Hepatocyte (in vitro differentiated cells): ENCODE data around the gene IL15. TPM values are rescaled to one million over a fixed set of nuclear protein-coding genes. Genes with fewer than 3 reads are reported as not detected.

Source experiments
- DNase-seq: peaks from one replicate; pipeline ENCODE4 v3.0.0-alpha.2; 2016; ENCODE audit warnings: low spot score
- H2AFZ ChIP-seq: fragments of 200-600 bp; sonication (generic); 2 replicates; pipeline ENCODE4 v1.6.0; 2016; ENCODE audit warnings: antibody characterized with exemption, mild to moderate bottlenecking
- H3K27ac ChIP-seq: fragments of 200-600 bp; sonication (generic); 2 replicates; pipeline ENCODE4 v1.5.1; 2016; ENCODE audit warnings: mild to moderate bottlenecking
- H3K27me3 ChIP-seq: fragments of 200-600 bp; sonication (generic); 2 replicates; pipeline ENCODE4 v1.6.1; 2016
- H3K36me3 ChIP-seq: fragments of 200-600 bp; sonication (generic); replicated peaks from 2 replicates; pipeline ENCODE4 v1.5.1; 2016; ENCODE audit warnings: low read depth; ENCODE audit not compliant: insufficient read depth
- H3K4me1 ChIP-seq: fragments of 200-600 bp; sonication (generic); 2 replicates; pipeline ENCODE4 v1.5.1; 2016; ENCODE audit warnings: mild to moderate bottlenecking, moderate library complexity; ENCODE audit not compliant: insufficient read depth
- H3K4me2 ChIP-seq: fragments of 200-600 bp; sonication (generic); 2 replicates; pipeline ENCODE4 v1.6.0; 2016
- H3K4me3 ChIP-seq: fragments of 200-600 bp; sonication (generic); 2 replicates; pipeline ENCODE4 v1.5.1; 2016; ENCODE audit warnings: mild to moderate bottlenecking
- H3K79me2 ChIP-seq: fragments of 200-600 bp; sonication (generic); 2 replicates; pipeline ENCODE4 v1.6.0; 2017; ENCODE audit warnings: mild to moderate bottlenecking
- H3K9me2 ChIP-seq: fragments of 200-600 bp; sonication (generic); replicated peaks from 2 replicates; pipeline ENCODE4 v1.6.0; 2017; ENCODE audit warnings: mild to moderate bottlenecking; ENCODE audit not compliant: insufficient read depth
- H3K9me3 ChIP-seq: fragments of 200-600 bp; sonication (generic); 2 replicates; pipeline ENCODE4 v1.5.1; 2016; ENCODE audit warnings: low read depth, mild to moderate bottlenecking
- H4K20me1 ChIP-seq: fragments of 200-600 bp; sonication (generic); 2 replicates; pipeline ENCODE4 v1.6.0; 2016; ENCODE audit warnings: mild to moderate bottlenecking; ENCODE audit not compliant: insufficient read depth, poor library complexity, severe bottlenecking
- EZH2 ChIP-seq: fragments of 200-600 bp; sonication (generic); IDR thresholded peaks from 2 replicates; pipeline ENCODE4 v1.6.1; 2016; ENCODE audit warnings: antibody characterized with exemption, mild to moderate bottlenecking, borderline replicate concordance
- EZH2phosphoT487 ChIP-seq: fragments of 200-600 bp; sonication (generic); IDR thresholded peaks from one replicate; pipeline ENCODE4 v1.6.1; 2018; ENCODE audit warnings: antibody characterized with exemption, mild to moderate bottlenecking, low read depth, moderate library complexity; ENCODE audit not compliant: unreplicated experiment, severe bottlenecking
- WGBS: methylation state at CpG from one replicate; pipeline ENCODE4 v1.1.6; 2016; ENCODE audit warnings: low lambda C conversion rate; ENCODE audit errors: missing lambda C conversion rate; 5-methylcytosine and 5-hydroxymethylcytosine counted together
- polyA plus RNA-seq: library from polyadenylated mRNA; unstranded; fragments of >200 nt; fragmentation: Nextera tagmentation; extraction: Ambion mirVana; gene quantifications from 2 replicates; pipeline ENCODE4 v1.2.1, GENCODE V29; 2016
- total RNA-seq: library from RNA; depleted of rRNA; stranded (reverse); fragments of >200 nt; gene quantifications from 2 replicates; pipeline ENCODE4 v1.2.3, GENCODE V29; 2014
- TF ChIP-seq, protein P1 (sequence below): fragments of 200-600 bp; sonication (generic); IDR thresholded peaks from 2 replicates; pipeline ENCODE4 v1.5.1; 2016; ENCODE audit warnings: antibody characterized with exemption, mild to moderate bottlenecking; ENCODE audit not compliant: poor library complexity

Gene IL15
- total and polyA plus RNA-seq, 2 experiments from 2014 or later, result 0.83 to 5.0 TPM

DNA sequence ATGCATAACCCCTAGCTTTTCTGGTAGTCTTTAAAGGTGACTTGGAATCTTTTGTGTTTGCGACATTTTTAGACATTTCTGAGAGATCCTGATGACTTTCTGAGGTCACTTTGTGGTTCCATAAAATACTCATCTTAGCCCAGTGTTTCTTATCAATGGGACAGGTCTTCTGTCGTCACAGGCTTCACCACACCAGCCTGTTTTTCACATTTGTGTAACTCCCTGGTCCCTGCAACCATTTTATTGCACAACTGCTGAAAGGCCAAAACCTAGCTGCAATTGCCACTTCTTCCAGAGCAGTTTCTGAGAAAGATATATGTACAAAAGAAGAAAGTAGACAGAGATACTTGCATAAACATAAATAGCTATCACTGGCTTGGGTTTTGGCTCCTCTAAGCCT lies 120.9 kb downstream of the IL15 start:
- DNase-seq, result no peak
- H3K9me3 ChIP-seq, result no peaks in the 10 kb centered on the region
- TF ChIP-seq EZH2, result no peak
- no peak for TF ChIP-seq EZH2phosphoT487
- TF ChIP-seq, protein P1, sequence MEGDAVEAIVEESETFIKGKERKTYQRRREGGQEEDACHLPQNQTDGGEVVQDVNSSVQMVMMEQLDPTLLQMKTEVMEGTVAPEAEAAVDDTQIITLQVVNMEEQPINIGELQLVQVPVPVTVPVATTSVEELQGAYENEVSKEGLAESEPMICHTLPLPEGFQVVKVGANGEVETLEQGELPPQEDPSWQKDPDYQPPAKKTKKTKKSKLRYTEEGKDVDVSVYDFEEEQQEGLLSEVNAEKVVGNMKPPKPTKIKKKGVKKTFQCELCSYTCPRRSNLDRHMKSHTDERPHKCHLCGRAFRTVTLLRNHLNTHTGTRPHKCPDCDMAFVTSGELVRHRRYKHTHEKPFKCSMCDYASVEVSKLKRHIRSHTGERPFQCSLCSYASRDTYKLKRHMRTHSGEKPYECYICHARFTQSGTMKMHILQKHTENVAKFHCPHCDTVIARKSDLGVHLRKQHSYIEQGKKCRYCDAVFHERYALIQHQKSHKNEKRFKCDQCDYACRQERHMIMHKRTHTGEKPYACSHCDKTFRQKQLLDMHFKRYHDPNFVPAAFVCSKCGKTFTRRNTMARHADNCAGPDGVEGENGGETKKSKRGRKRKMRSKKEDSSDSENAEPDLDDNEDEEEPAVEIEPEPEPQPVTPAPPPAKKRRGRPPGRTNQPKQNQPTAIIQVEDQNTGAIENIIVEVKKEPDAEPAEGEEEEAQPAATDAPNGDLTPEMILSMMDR, result no peak
- H2AFZ ChIP-seq, result no peak overlapping the region
- H3K27ac ChIP-seq, result no peak overlapping the region
- no peaks in the 10 kb centered on the region for H3K9me2 ChIP-seq
- no peaks in the 10 kb centered on the region for H3K36me3 ChIP-seq
- no peaks in the 10 kb centered on the region for H3K4me1 ChIP-seq
- no peaks in the 10 kb centered on the region for H4K20me1 ChIP-seq
- H3K79me2 ChIP-seq, result no peaks in the 10 kb centered on the region
- no peaks in the 10 kb centered on the region for H3K27me3 ChIP-seq
- 67% methylated on average over 2 of the region's 2 CpGs for WGBS
- no peak overlapping the region for H3K4me2 ChIP-seq
- H3K4me3 ChIP-seq, result no peak overlapping the region

DNA sequence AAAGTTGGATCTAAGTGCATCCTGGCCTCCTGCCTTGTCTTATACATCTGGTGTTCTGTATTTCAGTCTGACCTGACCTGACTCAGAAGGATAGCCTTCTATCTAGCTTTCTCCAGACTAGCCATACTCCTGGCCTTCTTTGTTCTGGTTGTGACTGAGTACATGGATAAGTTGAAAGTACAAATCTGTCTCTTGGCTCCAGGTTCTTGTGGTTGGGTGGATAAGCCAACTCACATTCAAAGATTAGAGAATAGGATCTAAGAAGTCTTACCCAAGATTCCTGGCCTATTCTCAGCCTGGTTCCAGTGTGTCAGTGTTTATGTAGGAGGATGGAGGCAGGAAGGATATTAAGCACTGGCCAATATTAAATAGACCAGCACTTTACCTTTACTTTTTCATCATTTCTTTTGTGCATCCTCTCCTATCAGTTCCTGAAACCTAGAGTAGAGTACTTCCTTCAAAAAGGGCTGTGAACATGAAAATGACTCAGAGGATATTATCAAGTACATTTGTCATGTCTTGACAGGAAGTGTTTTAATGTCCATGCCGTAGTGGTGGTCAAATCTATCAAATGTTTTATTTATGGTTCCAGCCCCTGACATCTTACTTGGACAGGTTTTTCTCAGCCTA lies 123.5 kb downstream of the IL15 start:
- H3K9me2 ChIP-seq, result no peaks in the 10 kb centered on the region
- no peaks in the 10 kb centered on the region for H3K4me1 ChIP-seq
- H3K27me3 ChIP-seq, result no peaks in the 10 kb centered on the region
- H3K4me2 ChIP-seq, result no peak overlapping the region
- 58% methylated on average over 1 of the region's 1 CpG for WGBS
- no peaks in the 10 kb centered on the region for H3K79me2 ChIP-seq
- DNase-seq, result no peak
- H3K4me3 ChIP-seq, result no peak overlapping the region
- H2AFZ ChIP-seq, result no peak overlapping the region
- H3K27ac ChIP-seq, result no peak overlapping the region
- no peak for TF ChIP-seq EZH2
- TF ChIP-seq, protein P1, result no peak
- TF ChIP-seq EZH2phosphoT487, result no peak
- H3K9me3 ChIP-seq, result no peaks in the 10 kb centered on the region
- no peaks in the 10 kb centered on the region for H4K20me1 ChIP-seq
- no peaks in the 10 kb centered on the region for H3K36me3 ChIP-seq

DNA sequence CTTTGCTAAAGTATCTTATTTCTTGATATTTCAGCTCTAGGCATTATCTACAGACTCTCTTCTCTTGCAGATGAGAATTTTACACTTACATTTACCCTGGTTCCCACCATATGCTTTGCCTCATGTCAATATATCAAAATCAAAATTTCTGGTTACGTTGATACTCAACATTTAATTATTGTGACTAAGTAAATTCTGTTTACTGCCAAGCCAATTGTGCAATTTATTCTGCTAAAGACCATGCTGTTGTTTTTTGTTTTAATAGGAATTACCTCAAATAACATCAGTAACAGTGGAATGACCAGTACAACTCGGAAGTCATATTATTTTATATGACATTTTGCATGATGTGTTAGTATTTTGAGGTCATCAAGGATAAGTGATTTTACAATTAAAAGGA lies 125.5 kb downstream of the IL15 start:
- Histone ChIP-seq H3K36me3 (no peaks in the 10 kb centered on the region), H3K27ac (no peak overlapping the region), H3K4me1 (no peaks in the 10 kb centered on the region), H3K4me3 (no peak overlapping the region), H2AFZ (no peak overlapping the region), H3K27me3 (no peaks in the 10 kb centered on the region), H3K9me3 (no peaks in the 10 kb centered on the region), H3K9me2 (no peaks in the 10 kb centered on the region), H3K79me2 (no peaks in the 10 kb centered on the region), H4K20me1 (no peaks in the 10 kb centered on the region), H3K4me2 (no peak overlapping the region)
- TF ChIP-seq, protein P1, result no peak
- no peak for TF ChIP-seq EZH2
- TF ChIP-seq EZH2phosphoT487, result no peak
- DNase-seq, result no peak
- 77% methylated on average over 2 of the region's 2 CpGs for WGBS

DNA sequence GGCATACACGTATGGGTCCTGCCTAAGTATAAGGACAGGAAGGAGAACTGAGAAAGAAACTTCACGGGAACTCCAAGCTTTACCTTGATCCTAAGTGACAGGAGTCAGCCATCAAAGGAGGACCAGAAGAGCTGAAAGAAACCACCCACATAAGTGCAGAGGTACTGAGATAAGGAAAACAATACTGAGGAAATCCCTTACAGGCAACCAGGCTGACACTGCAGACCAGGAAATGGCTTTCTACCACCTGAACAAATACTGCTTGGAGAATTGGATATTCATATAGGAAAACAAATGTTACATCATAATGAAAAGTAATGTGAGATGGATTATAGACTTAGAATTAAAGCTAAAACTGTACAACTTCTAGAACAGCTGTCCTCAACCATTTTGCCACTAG lies 127.0 kb downstream of the IL15 start:
- WGBS, result 49% methylated on average over 2 of the region's 2 CpGs
- Histone ChIP-seq H3K4me2 (no peak overlapping the region), H3K4me3 (no peak overlapping the region), H3K27ac (no peak overlapping the region), H3K36me3 (no peaks in the 10 kb centered on the region), H4K20me1 (no peaks in the 10 kb centered on the region), H3K9me3 (no peaks in the 10 kb centered on the region), H3K9me2 (no peaks in the 10 kb centered on the region), H2AFZ (no peak overlapping the region), H3K79me2 (no peaks in the 10 kb centered on the region), H3K4me1 (no peaks in the 10 kb centered on the region), H3K27me3 (no peaks in the 10 kb centered on the region)
- TF ChIP-seq EZH2phosphoT487 (no peak), EZH2 (no peak)
- TF ChIP-seq, protein P1, result no peak
- DNase-seq, result no peak
